IMR-90 (cell line): Measurements from ENCODE around the gene PPAT. TPM values are rescaled to one million over a fixed set of nuclear protein-coding genes. Genes with fewer than 3 reads are reported as not detected.

Experiments
- ATAC-seq: fragments of 200-7000 bp; cut with Tn5 transposase; 2 replicates; pipeline ENCODE4 v1.9.1; 2020; ENCODE audit warnings: low read depth, mild to moderate bottlenecking, moderate library complexity
- BruUV-seq: library from RNA; stranded (reverse); fragments of 400-500 nt; replicated peaks from 2 replicates; lab custom pipeline; 2021; lab: Mats Ljungman, UMichigan
- CTCF ChIA-PET: fragments of 300-600 bp; formaldehyde crosslinking; extraction: SDS; loops from one replicate; lab custom pipeline; 2021; ENCODE audit warnings: antibody characterized with exemption; lab: Yijun Ruan, JAX
- POLR2A ChIA-PET: fragments of 300-600 bp; sonication (Branson Sonifier 250); formaldehyde crosslinking; loops from one replicate; lab custom pipeline; 2022; ENCODE audit warnings: antibody characterized with exemption; ENCODE audit not compliant: unreplicated experiment; lab: Charles Lee
- DNase-seq: peaks from one replicate; pipeline ENCODE4 v3.0.0; 2013
- H2AFZ ChIP-seq: replicated peaks from 2 replicates; pipeline ENCODE3; 2013; ENCODE audit warnings: low read length, mild to moderate bottlenecking; ENCODE audit not compliant: poor library complexity
- H2AK5ac ChIP-seq: 2 replicates; pipeline ENCODE4 v1.6.1; 2013; ENCODE audit warnings: low read depth, low read length, inconsistent platforms
- H2AK9ac ChIP-seq: replicated peaks from 2 replicates; pipeline ENCODE3; 2013; ENCODE audit warnings: mild to moderate bottlenecking, low read depth, low read length, moderate library complexity; ENCODE audit not compliant: poor library complexity
- H2BK120ac ChIP-seq: 2 replicates; pipeline ENCODE4 v1.6.1; 2013; ENCODE audit warnings: low read depth, low read length, inconsistent platforms
- H2BK15ac ChIP-seq: 3 replicates; pipeline ENCODE4 v1.6.1; 2013; ENCODE audit warnings: low read depth, low read length, inconsistent platforms
- H2BK20ac ChIP-seq: 2 replicates; pipeline ENCODE4 v1.6.1; 2013; ENCODE audit warnings: low read depth, mild to moderate bottlenecking, inconsistent platforms, low read length, moderate library complexity
- H2BK5ac ChIP-seq: 2 replicates; pipeline ENCODE4 v1.6.1; 2013; ENCODE audit warnings: mild to moderate bottlenecking, low read depth, low read length, inconsistent platforms; ENCODE audit not compliant: poor library complexity, severe bottlenecking
- H3K14ac ChIP-seq: replicated peaks from 2 replicates; pipeline ENCODE4 v1.6.1; 2013; ENCODE audit warnings: low read depth, low read length, inconsistent platforms
- H3K18ac ChIP-seq: 2 replicates; pipeline ENCODE4 v1.6.1; 2013; ENCODE audit warnings: low read depth, low read length, control low read depth
- H3K23ac ChIP-seq: 2 replicates; pipeline ENCODE4 v1.6.1; 2013; ENCODE audit warnings: low read depth, low read length, inconsistent platforms
- H3K27ac ChIP-seq: 2 replicates; pipeline ENCODE4 v1.5.1; 2013; ENCODE audit warnings: mild to moderate bottlenecking, control low read depth, low read length; ENCODE audit not compliant: insufficient read depth
- H3K27me3 ChIP-seq: 2 replicates; pipeline ENCODE4 v1.6.1; 2013; ENCODE audit warnings: low read length; ENCODE audit not compliant: control insufficient read depth, insufficient read depth
- H3K36me3 ChIP-seq: 2 replicates; pipeline ENCODE4 v1.6.1; 2013; ENCODE audit warnings: low read length, mixed read lengths; ENCODE audit not compliant: control insufficient read depth, insufficient read depth
- H3K4ac ChIP-seq: 2 replicates; pipeline ENCODE4 v1.6.1; 2013; ENCODE audit warnings: low read depth, low read length, inconsistent platforms
- H3K4me1 ChIP-seq: 2 replicates; pipeline ENCODE4 v1.6.1; 2013; ENCODE audit warnings: low read length, mixed read lengths; ENCODE audit not compliant: control insufficient read depth, insufficient read depth
- H3K4me2 ChIP-seq: 2 replicates; pipeline ENCODE4 v1.6.1; 2013; ENCODE audit warnings: low read depth, mild to moderate bottlenecking, control low read depth, low read length, moderate library complexity
- H3K4me3 ChIP-seq: 2 replicates; pipeline ENCODE4 v1.5.1; 2013; ENCODE audit warnings: low read depth, mild to moderate bottlenecking, control low read depth, low read length, moderate library complexity; ENCODE audit not compliant: insufficient read depth
- H3K56ac ChIP-seq: 2 replicates; pipeline ENCODE4 v1.6.1; 2013; ENCODE audit warnings: low read length, inconsistent platforms; ENCODE audit not compliant: insufficient read depth; ENCODE audit errors: extremely low read depth
- H3K79me1 ChIP-seq, 2 experiments: 2 replicates each; pipeline ENCODE4 v1.6.1; 2013; ENCODE audit warnings: low read length in 2 of 2, inconsistent platforms in 1 of 2, low read depth in 1 of 2
- H3K9ac ChIP-seq: 2 replicates; pipeline ENCODE4 v1.6.1; 2013; ENCODE audit warnings: low read depth, low read length, control low read depth
- H3K9me1 ChIP-seq: 2 replicates; pipeline ENCODE4 v1.6.1; 2013; ENCODE audit warnings: low read length, inconsistent platforms; ENCODE audit not compliant: insufficient read depth
- H3K9me3 ChIP-seq: 2 replicates; pipeline ENCODE4 v1.6.1; 2013; ENCODE audit warnings: low read length; ENCODE audit not compliant: control insufficient read depth, insufficient read depth
- H4K20me1 ChIP-seq: 2 replicates; pipeline ENCODE4 v1.6.1; 2013; ENCODE audit warnings: low read length, inconsistent platforms; ENCODE audit not compliant: insufficient read depth
- H4K5ac ChIP-seq: 2 replicates; pipeline ENCODE4 v1.6.1; 2013; ENCODE audit warnings: mild to moderate bottlenecking, low read depth, low read length, control low read depth
- H4K8ac ChIP-seq, 2 experiments: 2 replicates each; pipeline ENCODE4 v1.6.1; 2013; ENCODE audit warnings: low read depth in 2 of 2, low read length in 2 of 2, control low read depth in 1 of 2, inconsistent platforms in 1 of 2
- H4K91ac ChIP-seq: 2 replicates; pipeline ENCODE4 v1.6.1; 2013; ENCODE audit warnings: low read depth, low read length, inconsistent platforms; ENCODE audit not compliant: insufficient read depth
- BHLHE40 ChIP-seq: fragments of 150-350 bp; IDR thresholded peaks from 2 replicates; pipeline ENCODE4 v1.6.1; 2016; ENCODE audit warnings: mild to moderate bottlenecking, low read depth, low read length
- CEBPB ChIP-seq: IDR thresholded peaks from 2 replicates; pipeline ENCODE4 v1.6.1; 2012; ENCODE audit warnings: low read depth, low read length, improper control_type of control experiment
- CHD1 ChIP-seq: IDR thresholded peaks from 2 replicates; pipeline ENCODE4 v1.6.1; 2012; ENCODE audit warnings: low read depth, low read length, improper control_type of control experiment
- FOS ChIP-seq: fragments of 150-350 bp; IDR thresholded peaks from 2 replicates; pipeline ENCODE4 v1.6.1; 2016; ENCODE audit warnings: low read depth, low read length
- MAFK ChIP-seq: IDR thresholded peaks from 2 replicates; pipeline ENCODE4 v1.6.1; 2012; ENCODE audit warnings: low read depth, low read length, improper control_type of control experiment
- MAZ ChIP-seq: IDR thresholded peaks from 2 replicates; pipeline ENCODE4 v1.6.1; 2012; ENCODE audit warnings: low read depth, mild to moderate bottlenecking, low read length, improper control_type of control experiment, moderate library complexity, borderline replicate concordance
- MXI1 ChIP-seq: IDR thresholded peaks from 2 replicates; pipeline ENCODE4 v1.6.1; 2012; ENCODE audit warnings: low read depth, mild to moderate bottlenecking, low read length, moderate library complexity, borderline replicate concordance
- POLR2A ChIP-seq: IDR thresholded peaks from 2 replicates; pipeline ENCODE4 v1.6.1; 2012; ENCODE audit warnings: mild to moderate bottlenecking, low read depth, low read length
- WGBS, 2 experiments: methylation state at CpG; one replicate each; pipeline versions ENCODE4 v1.1.5 to v1.1.7; 2013; ENCODE audit warnings: missing lambda C conversion rate in 2 of 2; ENCODE audit not compliant: insufficient read length in 1 of 2; ENCODE audit errors: extremely low coverage in 2 of 2; 5-methylcytosine and 5-hydroxymethylcytosine counted together
- dilution Hi-C: fragments of 300-500 bp; cut with HindIII; formaldehyde crosslinking; loops from one replicate; pipeline ENCODE4 v1.14.3; 2018; ENCODE audit warnings: low sequenced_read_pairs; ENCODE audit not compliant: unreplicated experiment
- in situ Hi-C: fragments of 300-500 bp; cut with MboI; formaldehyde crosslinking; loops from 3 replicates; pipeline ENCODE4 v1.14.3; 2019; ENCODE audit warnings: low sequenced_read_pairs, inconsistent platforms, mixed read lengths
- intact Hi-C: fragments of 100-400 bp; cut with micrococcal nuclease; formaldehyde crosslinking; loops from 2 replicates; pipeline ENCODE4 v1.10.0; 2022
- polyA plus RNA-seq, 3 experiments: library from polyadenylated mRNA; depleted of rRNA; stranded (reverse); fragments of >200 nt; gene quantifications; 2 replicates each; pipeline ENCODE4 v1.2.3, GENCODE V29; 2012; ENCODE audit warnings: low replicate concordance in 1 of 3
- total RNA-seq: library from RNA; depleted of rRNA; stranded (reverse); fragments of >200 nt; gene quantifications from 2 replicates; pipeline ENCODE4 v1.2.3, GENCODE V29; 2012

The PPAT gene
- total and polyA plus RNA-seq, 2 of the 4 experiments (the other 2 are of a cell fraction) = 7.0 to 21.1 TPM

- ChIA-PET POLR2A (interaction anchor here (1.5 kb wide), 1 partner anchor 32 kb away, joined by 6 read pairs; the partner anchor contains the start of genes PAICS and PPAT), CTCF (interaction anchor here (0.7 kb wide), 1 partner anchor 26 kb away, joined by 3 read pairs; no protein-coding TSS in a partner anchor)
- Histone ChIP-seq H3K4me2 (peak within 1 kb of the TSS; percentile 87), H4K20me1 (peaks cover 9% of the 10 kb centered on the region; the same call in 1 of the 2 replicates), H3K9me1 (peaks cover 10% of the 10 kb centered on the region; the same call in 1 of the 2 replicates), H4K8ac (peak within 1 kb of the TSS; percentile 95 to 96), H3K27ac (peak within 1 kb of the TSS; percentile 99), H2BK5ac (peak within 1 kb of the TSS; percentile 95), H4K5ac (peak within 1 kb of the TSS; percentile 99), H4K91ac (peak within 1 kb of the TSS; percentile 76), H3K9ac (peak within 1 kb of the TSS; percentile 100), H3K4ac (peak within 1 kb of the TSS; percentile 86), H3K18ac (peak within 1 kb of the TSS; percentile 96), H2BK15ac (peak within 1 kb of the TSS; percentile 16; the same call in 2 of the 3 replicates), H2BK20ac (no peak within 1 kb of the TSS), H3K79me1 (peaks cover 25 to 46% of the 10 kb centered on the region in 2 experiments; a peak in 3 of 4 replicates), H3K36me3 (peaks cover 9% of the 10 kb centered on the region), H3K27me3 (no peaks in the 10 kb centered on the region), H3K14ac (peak within 1 kb of the TSS; percentile 79), H2AFZ (peak within 1 kb of the TSS; percentile 84), H2AK5ac (peak within 1 kb of the TSS; percentile 55), H3K23ac (peak within 1 kb of the TSS; percentile 94), H3K4me3 (peak within 1 kb of the TSS; percentile 98), H2BK120ac (peak within 1 kb of the TSS; percentile 21; the same call in 1 of the 2 replicates), H2AK9ac (peak within 1 kb of the TSS; percentile 66), H3K9me3 (no peaks in the 10 kb centered on the region), H3K4me1 (peaks cover 6% of the 10 kb centered on the region), H3K56ac (peak within 1 kb of the TSS; percentile 91)
- in situ Hi-C loops = no loop called here
- WGBS, 2 experiments = 1% methylated on average over 13 of the region's 62 CpGs; no CpG with 5 or more reads in 1 of the 2 experiments
- DNase-seq = peak; percentile 85
- peak; percentile 91 for ATAC-seq
- no TSS peak for BruUV-seq
- no peak for TF ChIP-seq BHLHE40
- TF ChIP-seq POLR2A = peak; percentile 95
- TF ChIP-seq CHD1 = peak; percentile 86
- TF ChIP-seq CEBPB = no peak
- TF ChIP-seq MXI1 = peak; percentile 79; the same call in 1 of the 2 replicates
- no peak for TF ChIP-seq FOS
- no peak for TF ChIP-seq MAFK
- TF ChIP-seq MAZ = peak; percentile 77; the same call in 1 of the 2 replicates
- intact Hi-C loops = loop anchor here (2.0 kb wide), 1 partner anchor 31 kb away; the partner anchor contains the start of gene PAICS
- dilution Hi-C loops = no loop called here
These were observed 32.1 kb upstream of the PPAT start, which contains the start of gene SRP72 for GRCh38 chr4:56467284-56468096. Gene SRP72 (plus strand): TSS chr4:56467617. CDS start chr4:56467636, 19 bp downstream.
